C4-2B (cell line): Measurements from ENCODE around the gene DSCAML1.

ENCODE experiments used
- CTCF ChIP-seq: fragments of 450-650 bp; conservative IDR thresholded peaks from 2 replicates; pipeline ENCODE4 v1.5.1; 2017; ENCODE audit warnings: mild to moderate bottlenecking
- ZFX ChIP-seq: fragments of 450-650 bp; IDR thresholded peaks from 2 replicates; pipeline ENCODE4 v1.6.1; 2017

GRCh38 chr11:117384045-117384444, 413.0 kb downstream of the DSCAML1 start:
- TF ChIP-seq CTCF, result no peak
- TF ChIP-seq ZFX, result no peak
